HL-60 (cell line): ENCODE results near the gene SVOPL.

Experiments used
- GABPA ChIP-seq: IDR thresholded peaks from 2 replicates; pipeline ENCODE4 v1.6.1; 2012; ENCODE audit warnings: low read depth
- POLR2AphosphoS5 ChIP-seq: IDR thresholded peaks from 2 replicates; pipeline ENCODE4 v1.6.1; 2012; ENCODE audit warnings: low read depth
- SPI1 ChIP-seq: IDR thresholded peaks from 2 replicates; pipeline ENCODE4 v1.6.1; 2012; ENCODE audit warnings: low read depth, mild to moderate bottlenecking, borderline replicate concordance
- TF ChIP-seq, protein P1 (sequence below): IDR thresholded peaks from one replicate; pipeline ENCODE4 v1.5.1; 2011; ENCODE audit warnings: low read length, control low read depth, inconsistent platforms; ENCODE audit not compliant: insufficient read depth
- TF ChIP-seq, protein P2 (sequence below): IDR thresholded peaks from 2 replicates; pipeline ENCODE4 v1.6.1; 2012; ENCODE audit warnings: low read depth; ENCODE audit not compliant: insufficient replicate concordance

DNA sequence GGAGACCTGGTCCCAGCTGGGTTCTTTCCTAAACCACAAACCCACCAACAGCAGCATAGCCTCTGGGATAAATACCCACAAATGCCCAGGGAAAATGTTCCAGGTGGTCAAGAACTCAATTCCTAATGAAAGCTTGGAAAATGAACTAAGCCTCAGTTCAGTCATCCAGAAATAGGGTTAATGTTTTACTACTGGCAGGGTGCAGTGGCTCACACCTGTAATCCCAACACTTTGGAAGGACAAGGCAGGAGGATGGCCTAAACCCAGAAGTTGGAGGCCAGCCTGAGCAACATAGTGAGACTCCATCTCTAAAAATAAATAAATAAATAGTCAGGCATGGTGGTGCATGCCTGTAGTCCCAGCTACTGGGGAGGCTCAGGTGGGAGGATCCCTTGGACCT lies 82.2 kb downstream of the SVOPL start:
- TF ChIP-seq, protein P1, sequence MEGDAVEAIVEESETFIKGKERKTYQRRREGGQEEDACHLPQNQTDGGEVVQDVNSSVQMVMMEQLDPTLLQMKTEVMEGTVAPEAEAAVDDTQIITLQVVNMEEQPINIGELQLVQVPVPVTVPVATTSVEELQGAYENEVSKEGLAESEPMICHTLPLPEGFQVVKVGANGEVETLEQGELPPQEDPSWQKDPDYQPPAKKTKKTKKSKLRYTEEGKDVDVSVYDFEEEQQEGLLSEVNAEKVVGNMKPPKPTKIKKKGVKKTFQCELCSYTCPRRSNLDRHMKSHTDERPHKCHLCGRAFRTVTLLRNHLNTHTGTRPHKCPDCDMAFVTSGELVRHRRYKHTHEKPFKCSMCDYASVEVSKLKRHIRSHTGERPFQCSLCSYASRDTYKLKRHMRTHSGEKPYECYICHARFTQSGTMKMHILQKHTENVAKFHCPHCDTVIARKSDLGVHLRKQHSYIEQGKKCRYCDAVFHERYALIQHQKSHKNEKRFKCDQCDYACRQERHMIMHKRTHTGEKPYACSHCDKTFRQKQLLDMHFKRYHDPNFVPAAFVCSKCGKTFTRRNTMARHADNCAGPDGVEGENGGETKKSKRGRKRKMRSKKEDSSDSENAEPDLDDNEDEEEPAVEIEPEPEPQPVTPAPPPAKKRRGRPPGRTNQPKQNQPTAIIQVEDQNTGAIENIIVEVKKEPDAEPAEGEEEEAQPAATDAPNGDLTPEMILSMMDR: no peak
- TF ChIP-seq, protein P2, sequence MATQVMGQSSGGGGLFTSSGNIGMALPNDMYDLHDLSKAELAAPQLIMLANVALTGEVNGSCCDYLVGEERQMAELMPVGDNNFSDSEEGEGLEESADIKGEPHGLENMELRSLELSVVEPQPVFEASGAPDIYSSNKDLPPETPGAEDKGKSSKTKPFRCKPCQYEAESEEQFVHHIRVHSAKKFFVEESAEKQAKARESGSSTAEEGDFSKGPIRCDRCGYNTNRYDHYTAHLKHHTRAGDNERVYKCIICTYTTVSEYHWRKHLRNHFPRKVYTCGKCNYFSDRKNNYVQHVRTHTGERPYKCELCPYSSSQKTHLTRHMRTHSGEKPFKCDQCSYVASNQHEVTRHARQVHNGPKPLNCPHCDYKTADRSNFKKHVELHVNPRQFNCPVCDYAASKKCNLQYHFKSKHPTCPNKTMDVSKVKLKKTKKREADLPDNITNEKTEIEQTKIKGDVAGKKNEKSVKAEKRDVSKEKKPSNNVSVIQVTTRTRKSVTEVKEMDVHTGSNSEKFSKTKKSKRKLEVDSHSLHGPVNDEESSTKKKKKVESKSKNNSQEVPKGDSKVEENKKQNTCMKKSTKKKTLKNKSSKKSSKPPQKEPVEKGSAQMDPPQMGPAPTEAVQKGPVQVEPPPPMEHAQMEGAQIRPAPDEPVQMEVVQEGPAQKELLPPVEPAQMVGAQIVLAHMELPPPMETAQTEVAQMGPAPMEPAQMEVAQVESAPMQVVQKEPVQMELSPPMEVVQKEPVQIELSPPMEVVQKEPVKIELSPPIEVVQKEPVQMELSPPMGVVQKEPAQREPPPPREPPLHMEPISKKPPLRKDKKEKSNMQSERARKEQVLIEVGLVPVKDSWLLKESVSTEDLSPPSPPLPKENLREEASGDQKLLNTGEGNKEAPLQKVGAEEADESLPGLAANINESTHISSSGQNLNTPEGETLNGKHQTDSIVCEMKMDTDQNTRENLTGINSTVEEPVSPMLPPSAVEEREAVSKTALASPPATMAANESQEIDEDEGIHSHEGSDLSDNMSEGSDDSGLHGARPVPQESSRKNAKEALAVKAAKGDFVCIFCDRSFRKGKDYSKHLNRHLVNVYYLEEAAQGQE: no peak
- TF ChIP-seq POLR2AphosphoS5: no peak
- no peak for TF ChIP-seq GABPA
- TF ChIP-seq SPI1: no peak
